ENCODE data around the gene BTBD19. TPM values are rescaled to one million over a fixed set of nuclear protein-coding genes. Genes with fewer than 3 reads are reported as not detected.
"Not testable (repeated sequence)": the region's sequence is repeated elsewhere in the genome, so short reads cannot be mapped to it uniquely, and the experiment has no call there.

Gene BTBD19
- total RNA-seq, 1 donor from 2014 or later: 3.5 TPM

DNA sequence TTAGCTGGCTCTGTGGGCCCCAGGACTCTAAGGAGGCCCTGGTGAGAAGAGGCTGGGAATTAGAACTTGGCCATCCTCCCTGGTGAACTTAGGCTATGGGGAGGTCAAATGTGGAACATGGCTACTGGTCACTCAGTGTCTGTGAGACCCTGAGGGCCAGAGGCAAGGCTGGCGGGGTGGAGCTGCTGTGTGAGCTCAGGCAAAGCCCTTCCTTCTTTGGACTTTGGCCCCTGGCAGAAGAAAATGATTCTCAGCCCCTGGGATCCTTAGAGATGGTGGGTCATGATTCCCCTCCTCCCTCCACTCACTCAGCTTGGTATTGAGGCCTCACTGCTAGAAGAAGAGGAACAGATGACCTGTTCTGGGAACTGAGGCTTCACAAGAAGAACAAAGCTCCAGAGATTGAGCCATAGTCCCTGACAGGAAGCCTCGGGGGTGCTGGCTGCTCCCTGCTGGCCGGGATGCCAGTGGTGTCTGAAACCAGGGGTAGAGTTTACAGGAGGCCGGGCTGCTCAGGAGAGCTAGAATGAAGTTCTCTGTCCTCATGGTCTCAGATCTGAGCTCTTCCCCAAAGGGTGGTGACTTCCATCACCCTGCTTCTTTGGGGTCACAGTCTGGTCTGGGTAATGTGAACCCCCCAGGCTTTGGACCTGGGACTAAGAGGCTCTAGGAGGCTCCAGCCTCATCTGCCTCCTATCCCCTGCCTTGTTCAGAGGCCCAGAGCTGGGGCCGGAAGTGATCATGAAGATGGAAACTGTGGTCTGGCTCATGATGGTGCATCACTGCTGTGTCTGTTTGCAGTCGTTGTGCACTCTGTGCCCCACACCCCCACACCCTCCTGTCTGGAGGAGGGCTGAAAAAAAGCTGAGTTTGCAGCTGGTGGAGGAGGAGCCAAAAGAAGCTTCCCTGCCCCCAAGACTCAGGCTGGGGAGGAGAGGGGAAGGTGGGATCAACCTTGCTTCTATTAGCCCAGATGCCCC lies 905 bp downstream of the BTBD19 start:
- peak; percentile 38 for DNase-seq

DNA sequence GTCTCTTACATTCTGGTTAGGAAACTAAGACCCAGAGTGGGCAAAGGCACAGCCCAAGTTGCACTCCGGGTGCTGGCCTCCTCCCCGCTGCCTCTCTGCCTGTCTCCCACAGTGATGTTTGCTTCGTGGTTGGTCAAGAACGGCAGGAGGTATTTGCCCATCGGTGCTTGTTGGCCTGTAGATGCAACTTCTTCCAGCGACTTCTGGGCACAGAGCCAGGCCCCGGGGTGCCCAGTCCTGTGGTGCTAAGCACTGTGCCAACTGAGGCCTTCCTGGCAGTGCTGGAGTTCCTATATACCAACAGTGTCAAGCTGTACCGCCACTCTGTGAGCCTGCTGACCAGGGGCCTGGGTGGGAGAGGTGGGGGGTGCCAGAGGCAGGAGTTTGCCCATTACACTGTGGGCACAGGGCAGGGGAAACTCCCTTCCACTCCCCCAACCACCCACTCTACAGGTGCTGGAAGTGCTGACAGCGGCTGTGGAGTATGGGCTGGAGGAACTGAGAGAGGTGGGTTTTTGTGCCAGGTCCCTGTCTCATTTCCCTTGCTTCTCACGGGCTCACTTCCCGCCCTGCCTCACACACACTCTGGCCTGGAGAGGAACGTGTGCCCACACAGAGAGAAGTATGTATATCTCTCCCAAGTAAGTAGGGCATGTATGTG lies 1.9 kb downstream of the BTBD19 start:
- no peak for DNase-seq

DNA sequence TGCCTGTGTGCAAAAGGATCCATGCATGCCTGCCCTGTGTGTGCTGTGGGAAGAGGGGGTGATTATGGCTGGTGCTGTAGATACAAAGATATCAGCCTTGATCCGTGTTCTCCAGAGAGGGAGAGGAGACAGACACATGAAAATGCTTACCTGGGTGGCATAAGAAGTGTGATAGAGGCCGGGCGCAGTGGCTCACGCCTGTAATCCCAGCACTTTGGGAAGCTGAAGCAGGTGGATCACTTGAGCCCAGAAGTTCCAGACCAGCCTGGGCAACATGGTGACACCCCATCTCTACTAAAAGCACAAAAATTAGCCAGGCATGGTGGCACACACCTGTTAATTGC lies 2.4 kb downstream of the BTBD19 start:
- DNase-seq: not testable (repeated sequence)

DNA sequence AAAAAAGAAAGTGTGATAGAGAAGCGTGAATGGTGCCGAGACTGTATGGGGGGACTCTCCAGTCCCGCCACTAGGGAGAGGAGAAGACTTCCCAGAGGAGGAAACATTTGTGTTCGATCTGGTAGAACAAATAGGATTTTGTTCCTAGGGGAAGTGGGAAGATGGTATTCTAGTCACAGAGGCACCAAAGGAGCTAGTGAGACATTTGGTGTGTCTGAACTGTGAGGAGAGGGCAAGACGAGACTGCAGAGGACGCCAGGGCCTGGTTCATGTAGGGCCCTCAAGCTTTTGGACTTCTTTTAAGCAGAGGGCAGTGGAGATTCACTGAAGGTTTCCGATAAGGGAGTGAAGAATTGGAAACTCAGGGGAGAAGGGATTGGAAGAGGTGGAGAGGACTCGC lies 2.9 kb downstream of the BTBD19 start:
- no peak for DNase-seq

DNA sequence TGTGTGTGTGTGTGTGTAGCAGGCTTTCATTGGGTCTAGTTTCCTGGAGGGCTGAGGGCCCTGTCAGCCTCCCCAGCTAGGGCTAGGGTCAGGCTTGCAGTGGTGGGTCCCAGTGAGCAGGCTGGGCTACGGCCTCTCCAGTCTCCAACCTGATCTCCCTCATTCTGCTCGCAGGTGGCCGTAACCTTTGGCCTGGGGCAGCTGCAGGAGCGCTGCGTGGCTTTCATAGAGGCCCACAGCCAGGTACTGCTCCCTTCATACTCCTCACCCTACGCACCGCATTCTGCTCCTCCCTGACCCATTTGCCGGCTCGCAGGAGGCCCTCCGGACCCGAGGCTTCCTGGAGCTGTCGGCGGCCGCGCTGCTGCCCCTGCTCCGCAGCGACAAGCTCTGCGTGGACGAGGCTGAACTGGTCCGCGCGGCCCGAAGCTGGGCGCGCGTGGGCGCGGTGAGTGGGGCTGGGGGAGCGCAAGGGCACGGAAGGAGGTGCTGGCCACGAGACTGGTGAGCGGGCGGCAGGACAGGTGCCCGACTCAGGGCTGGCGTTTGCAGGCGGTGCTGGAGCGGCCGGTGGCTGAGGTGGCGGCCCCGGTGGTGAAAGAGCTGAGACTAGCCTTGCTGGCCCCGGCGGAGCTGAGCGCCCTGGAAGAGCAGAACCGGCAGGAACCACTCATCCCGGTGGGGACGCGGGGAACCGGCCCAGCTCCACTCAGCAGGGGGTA lies 4.7 kb downstream of the BTBD19 start:
- no peak for DNase-seq

DNA sequence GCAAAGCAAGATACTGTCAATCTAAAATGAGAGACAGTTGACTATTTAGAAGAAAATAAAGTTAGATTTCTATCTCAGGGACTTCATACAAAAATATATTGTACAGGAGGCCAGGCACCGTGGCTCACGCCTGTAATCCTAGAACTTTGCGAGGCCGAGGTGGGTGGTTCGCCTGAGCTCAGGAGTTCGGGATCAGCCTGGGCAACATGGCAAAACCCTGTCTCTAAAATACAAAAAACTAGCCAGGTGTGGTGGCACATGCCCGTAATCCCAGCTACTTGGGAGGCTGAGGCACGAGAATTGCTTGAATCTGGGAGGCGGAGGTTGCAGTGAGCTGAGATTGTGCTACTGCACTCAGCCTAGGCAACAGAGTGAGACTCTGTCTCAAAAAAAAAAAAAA lies 7.6 kb downstream of the BTBD19 start:
- not testable (repeated sequence) for DNase-seq

DNA sequence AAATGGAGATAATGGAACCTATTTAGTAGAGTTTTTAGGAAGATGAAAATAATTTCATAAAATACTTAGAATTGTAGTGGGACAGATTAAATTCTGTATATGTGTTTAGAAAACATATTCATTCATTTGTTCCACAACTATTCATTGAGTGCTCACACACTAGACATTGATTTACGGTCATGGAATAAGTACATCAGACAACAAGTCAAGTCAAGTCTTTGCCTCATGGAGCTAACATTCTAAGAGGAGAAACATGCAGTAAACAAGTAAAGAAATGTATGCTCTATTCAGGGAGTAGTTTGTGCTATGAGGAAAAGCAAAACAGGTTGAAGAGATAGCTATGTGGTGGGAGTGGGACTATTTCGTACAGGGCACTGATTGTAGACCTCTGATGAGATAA lies 9.0 kb downstream of the BTBD19 start:
- DNase-seq: no peak

DNA sequence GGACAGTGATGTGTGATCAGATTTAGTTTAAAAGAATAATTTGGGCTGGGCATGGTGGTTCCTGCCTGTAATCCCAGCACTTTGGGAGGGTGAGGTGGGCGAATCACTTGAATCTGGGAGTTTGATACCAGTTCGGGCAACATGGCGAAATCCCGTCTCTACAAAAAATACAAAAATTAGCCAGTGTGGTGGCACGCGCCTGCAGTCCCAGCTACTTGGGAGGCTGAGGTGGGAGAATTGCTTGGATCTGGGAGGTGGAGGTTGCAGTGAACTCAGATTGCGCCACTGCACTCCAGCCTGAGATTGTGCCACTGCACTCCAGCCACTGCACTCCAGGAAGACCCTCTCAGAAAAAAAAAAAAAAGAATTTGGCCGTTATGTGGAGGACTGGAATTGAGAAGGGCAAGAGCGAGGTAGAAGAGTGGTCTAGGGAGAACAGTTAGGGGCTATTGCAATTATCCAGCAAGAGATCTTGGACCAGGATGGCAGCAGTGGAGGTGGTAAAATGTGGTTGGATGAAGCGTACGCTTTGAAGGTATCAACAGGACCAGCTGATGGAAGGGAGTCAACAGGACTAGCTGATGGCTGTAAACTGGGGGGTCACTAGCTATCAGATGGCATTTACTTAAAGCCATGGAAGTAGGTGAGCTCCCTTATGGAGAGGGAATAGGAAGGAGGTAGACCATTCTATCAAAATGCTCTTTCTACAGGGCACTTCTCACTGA lies 9.6 kb downstream of the BTBD19 start:
- DNase-seq: no peak

DNA sequence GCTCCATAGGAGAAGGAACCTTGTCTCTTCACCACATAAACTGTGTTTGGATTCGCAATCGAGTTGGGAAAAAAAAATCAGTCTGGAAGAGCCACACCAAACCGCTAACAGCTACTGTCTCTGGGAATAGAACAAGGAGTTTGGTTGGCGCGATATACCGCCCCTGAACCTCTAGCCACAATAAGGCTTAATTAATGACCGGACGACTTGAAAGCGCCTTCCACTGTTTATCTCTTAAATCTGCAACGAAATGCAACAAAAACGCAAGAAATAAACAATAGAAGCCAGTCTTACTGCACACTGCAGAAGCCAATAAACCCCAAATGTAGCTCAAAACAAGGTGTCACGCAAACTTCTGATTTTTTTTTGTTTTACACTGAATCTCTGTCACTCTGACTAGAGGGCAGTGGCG lies 10.9 kb downstream of the BTBD19 start:
- DNase-seq: peak; percentile 66

DNA sequence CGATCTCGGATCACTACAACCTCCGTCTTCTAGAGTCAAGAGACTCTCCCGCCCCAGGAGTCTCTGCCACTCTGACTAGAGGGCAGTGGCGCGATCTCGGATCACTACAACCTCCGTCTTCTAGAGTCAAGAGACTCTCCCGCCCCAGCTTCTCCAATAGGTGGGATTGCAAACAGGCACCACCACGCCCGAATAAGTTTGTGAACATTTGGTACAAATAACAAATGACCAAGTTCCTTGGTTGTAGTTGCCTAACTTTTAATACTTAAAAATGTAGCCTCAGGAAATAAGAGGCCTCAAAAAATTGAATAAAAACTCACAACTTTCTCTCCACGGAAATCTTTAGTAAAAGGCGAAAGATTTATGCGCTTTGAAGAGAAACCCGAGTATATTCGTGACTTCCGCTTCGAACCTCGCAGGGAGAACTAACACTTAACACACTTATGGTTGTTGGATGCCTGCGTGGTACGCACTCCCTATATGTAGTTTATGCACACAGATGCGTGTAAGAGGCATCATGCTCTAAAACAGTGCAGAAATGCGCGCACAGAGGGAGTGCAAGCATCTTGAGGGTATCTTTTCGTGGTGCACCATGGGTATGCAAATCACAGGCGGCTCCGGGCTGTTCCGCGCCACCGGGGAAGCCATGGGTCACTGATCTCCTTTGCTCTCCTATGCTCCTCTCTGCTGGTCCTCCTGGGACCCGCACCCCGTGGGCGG lies 11.4 kb downstream of the BTBD19 start:
- DNase-seq: peak; percentile 91

DNA sequence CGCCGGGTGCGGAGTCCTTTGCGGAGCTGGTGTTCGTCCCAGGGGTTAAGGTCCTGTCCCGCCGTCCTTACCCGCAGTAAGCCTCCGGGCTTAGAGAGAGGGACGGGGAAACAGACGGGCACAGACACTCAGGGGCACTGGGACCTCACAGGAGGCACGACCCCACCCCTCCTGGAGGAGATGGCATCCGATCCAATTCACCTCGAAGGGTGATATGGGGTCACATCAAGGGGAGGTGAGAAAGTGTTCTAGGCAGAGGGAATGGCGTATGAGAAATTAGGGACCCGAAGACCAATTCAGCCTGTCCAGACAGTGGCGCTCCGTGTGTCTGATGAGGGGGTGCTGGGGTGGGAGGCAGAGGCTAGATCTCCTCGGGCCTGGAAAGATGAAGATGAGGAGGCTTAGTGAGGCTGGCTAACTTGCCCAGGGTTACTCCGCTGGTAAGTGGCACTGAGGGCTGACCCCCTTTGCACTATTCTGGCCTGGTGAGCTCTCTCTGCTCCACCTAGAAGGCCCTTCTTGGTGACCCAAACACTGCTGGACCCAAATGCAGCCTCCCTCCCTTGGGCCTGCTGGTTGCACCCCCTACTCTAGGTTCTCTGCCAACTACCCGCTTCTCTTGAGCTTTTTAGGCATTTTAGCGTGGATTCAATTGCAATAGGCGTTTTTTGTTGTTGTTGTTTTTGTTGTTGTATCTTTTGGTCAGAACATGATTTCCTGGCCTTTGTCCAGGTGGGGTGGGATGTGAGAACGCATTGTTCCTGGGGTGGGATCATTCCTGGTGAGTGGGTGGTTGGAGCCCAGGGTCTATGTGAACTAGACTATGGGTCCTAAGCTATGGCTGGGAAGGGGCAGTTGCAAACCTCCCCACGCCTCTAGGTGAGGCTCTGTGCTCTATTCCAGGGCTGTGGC lies 12.3 kb downstream of the BTBD19 start:
- no peak for DNase-seq

DNA sequence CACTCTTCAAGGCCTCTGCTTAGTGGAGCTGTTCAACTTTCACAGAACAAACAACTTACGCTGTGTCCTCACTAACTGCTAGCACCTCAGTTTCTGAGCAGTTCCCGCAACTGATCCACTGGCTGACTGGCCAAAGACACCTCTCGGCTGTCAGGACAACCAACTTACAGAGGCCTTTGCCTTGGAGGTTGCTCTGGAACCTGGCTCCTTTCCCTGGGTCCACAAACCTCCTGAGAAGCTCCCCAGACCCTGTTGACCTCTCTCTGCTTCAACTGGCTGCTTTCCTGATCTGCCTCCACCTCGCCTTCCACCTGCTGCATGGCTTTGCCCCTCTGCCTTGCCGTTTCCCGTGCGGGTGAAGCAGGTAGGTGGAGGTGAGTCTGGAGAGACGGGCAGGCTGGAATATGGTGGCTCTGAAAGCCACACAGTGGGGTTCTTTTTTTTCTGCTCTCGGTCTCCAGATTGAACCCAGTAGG lies 13.0 kb downstream of the BTBD19 start:
- no peak for DNase-seq

DNA sequence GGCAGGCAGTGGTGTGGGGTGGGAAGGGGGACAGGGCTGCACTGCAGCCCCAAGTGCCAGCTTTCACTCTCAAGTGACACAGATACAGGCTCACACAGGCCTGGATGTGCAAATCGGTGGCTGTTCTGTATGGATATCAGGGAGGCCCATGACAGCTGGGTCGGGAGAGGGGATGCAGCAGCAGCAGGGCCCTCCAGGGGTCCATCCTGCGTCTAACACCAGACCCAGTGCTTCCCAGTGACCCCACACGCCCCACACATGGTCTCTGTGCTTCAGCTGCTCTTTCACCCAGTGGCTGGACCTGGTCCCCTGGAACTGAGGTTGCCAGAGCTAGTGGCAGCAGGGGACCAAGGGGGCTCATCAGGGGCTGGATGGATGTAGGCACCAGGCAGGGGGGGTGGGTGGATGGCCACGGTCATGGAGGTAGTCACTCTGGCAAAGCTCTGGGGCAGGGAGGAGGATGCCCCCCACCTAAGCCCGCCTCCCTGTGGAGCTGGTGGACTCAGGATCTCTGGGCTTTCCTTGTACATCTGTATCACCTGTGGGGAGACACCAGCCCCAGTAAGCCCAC lies 13.9 kb downstream of the BTBD19 start:
- DNase-seq: no peak

DNA sequence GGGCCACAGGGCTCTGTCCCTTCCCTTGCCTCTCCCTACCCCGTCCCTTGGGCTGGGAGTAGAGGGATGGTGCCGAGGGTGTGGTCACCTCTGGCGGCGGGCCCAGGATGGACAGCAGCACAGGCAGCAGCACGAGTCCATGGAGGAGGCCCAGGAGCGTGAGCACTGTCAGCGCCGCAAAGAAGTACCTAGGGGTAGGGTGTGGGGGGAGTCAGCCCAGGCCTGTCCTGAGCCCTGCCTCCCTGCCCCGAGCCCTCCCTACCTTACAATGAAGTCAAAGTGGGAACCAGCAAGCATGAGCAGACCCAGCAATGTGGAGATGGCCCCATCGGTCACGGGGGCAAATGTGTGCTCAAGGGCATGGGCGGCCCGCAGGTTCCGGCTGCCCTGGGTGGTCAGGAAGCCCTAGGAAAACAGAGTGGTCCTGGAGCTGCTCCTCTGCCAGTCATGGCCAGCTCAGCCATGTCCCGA lies 14.7 kb downstream of the BTBD19 start:
- no peak for DNase-seq

DNA sequence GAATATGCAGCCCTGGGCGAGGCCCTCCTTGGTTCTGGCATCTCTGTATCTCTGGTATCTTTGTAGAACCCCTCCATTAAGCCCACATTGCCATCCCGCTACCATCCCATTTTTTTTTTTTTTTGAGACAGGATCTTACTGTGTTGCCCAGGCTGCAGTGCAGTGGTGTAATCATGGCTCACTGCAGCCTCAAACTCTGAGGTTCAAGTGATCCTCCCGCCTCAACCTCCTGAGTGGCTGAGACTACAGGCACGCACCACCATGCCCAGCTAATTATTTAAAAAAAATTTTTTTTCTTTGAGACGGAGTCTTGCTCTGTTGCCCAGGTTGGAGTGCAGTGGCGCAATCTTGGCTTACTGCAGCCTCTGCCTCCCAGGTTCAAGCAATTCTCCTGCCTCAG lies 16.1 kb downstream of the BTBD19 start:
- not testable (repeated sequence) for DNase-seq

DNA sequence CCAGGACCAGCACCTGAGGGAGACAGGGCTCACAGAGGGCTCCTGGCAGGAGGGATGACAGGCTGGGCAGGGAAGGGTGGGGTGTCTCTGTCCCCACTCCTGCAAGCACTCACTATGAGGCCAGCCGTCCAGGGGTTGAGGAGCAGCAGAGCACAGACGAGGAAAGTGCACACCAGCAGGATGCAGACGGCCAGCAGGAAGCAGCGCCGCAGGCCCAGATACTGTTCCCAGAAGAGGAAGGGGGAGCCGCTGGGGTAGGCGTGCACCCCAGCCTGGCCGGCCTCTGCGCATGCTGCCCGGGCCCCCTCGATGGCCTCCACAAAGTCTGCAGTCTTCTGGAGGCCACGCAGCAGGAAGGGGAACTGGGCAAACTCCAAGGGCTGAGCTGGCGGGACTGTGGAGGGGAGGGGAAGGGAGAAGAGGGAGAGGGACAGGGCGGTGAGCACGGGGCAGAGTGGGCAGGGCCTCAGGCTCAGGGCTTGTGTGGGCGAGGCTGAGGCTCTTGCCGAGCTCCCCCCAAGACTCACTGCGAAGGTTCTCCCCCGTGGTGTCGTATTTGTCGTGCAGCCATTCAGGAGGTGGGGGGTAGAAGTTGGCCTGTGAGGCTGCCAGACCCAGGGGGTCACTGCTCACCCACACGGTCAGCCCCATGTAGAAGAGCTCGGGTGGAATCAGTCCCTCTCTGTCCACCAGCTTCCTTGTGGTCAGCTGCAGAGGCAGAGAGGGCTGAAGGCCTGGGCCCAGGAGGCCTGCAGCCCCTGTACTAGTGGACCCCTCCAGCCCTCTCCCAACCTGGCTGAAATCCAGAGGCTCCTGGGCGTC lies 18.3 kb downstream of the BTBD19 start:
- no peak for DNase-seq

DNA sequence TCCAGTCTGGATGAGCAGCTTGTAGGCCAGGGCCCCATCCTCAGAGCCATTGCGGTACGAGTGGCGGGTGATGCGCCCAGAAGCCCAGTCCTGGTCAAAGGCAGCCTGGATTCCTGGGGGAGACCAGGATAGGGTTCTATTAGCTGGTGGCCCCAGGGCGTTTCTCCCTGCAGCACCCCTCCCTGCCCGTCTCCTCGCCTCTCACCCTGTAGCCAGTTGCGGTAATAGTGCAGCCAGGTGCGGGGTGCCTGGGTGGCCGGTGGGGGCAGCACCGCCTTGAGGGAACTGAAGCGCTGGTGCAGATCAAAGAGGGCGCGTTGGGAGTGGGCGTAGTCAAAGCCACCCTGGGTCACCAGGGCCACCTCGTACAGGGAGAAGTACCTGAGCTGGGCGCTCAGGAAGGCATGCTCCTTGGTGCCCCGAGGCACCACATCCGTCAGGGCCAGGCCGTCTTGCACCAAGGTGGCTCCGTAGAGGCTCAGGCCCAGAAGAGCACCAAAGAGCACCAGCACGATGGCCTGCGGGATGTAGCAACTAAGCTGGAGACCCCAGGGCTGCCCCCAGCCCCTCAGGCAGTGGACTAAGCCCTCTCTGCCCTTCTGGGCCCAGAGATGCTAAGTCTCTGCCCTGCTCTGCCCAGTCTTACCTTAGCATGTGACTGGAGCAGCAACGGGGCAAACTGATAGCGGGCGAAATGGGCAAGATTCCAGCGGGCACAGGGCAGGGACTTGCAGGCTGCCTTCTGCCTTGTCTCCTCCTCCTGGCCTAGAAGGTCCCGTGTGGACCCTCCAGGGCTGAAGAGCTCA lies 19.1 kb downstream of the BTBD19 start:
- DNase-seq: no peak

Data from skin of body (tissue), 2 donors.